ENCODE results near the gene TMCO4.
"Not testable (repeated sequence)": the region's sequence is repeated elsewhere in the genome, so short reads cannot be mapped to it uniquely, and the experiment has no call there.

The TMCO4 gene

DNA sequence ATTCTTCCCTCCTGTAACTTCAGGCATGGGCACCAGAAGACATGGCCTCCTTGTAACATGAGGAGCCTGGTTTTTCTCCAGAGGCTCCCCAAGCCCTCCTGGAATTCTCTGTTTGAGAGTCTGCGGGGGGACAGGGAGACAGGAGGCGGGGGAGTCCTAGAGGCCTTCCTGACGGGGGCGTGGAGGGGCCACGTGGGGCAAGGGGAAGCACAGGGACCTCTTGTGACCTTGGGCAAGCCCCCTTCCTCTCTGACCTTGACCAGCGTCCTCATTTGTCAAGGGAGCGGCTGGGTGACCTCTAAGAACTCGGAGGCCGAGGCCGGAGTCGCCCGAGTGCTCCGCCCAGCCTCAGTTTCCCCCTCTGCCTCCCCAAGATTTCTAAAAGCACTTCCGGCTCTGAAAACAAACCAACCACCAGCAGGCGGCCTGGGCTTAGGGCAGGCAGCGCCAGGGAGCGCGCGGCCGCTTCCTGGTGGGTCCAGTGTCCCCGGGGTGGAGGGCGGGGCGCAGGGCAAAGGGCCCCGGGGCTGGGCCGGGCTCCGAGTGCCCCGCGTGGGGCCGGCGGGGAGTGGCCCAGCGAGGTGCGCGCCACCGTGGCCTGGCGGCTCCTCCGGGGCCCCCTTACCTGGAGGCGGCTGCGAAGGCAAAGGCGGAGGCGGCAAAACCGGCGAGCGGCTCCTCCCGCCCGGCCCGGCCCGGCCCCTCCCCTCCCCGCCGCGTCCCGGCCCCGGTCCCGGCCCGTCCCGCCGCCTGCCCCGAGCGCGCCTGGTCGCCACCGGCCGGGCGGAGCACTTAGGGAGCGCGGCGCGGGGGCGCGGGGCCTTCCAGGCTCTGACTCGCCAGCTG, at the start of gene TMCO4:
Gene TMCO4 (minus strand): TSS at position 687 of the 846 bp plus-strand sequence. CDS start 19,158 bp downstream, outside the sequence.
- peak; percentile 43 to 55 for DNase-seq

DNA sequence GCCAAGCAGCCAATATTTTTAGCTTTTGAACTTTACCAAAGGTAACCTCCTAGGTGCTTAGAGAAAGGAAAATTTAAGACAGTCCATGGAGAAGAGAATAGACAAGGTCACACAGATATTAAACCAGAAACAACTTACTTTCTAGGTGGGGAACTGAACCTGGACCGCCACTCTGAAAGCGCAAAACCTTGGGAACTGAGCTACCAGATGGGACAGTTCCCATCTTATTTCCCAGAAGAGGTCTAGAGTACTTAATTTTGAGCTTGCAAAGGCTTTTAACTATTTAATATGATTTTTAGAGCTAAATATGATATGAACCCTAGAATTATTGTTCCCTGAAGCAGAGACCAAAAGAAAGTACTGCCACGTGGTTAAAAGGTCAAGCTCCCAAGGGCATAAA, 49.6 kb upstream of the TMCO4 start:
- not testable (repeated sequence) for DNase-seq

DNA sequence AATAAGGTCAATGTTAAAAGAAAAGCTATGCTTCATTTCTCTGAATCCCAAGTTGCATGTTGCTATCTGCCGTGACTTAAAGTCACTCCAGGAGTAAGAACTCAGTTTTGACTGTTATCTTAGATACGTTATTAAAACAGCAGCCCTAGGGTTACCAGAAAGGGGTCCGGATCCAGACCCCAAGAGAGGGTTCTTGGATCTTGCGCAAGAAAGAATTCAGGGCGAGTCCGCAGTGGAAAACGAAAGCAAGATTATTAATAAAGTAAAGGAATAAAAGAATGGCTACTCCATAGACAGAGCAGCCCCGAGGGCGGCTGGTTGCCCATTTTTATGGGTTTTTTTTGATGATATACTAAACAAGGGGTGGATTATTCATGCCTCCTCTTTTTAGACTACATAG, 47.6 kb upstream of the TMCO4 start:
- not testable (repeated sequence) for DNase-seq

DNA sequence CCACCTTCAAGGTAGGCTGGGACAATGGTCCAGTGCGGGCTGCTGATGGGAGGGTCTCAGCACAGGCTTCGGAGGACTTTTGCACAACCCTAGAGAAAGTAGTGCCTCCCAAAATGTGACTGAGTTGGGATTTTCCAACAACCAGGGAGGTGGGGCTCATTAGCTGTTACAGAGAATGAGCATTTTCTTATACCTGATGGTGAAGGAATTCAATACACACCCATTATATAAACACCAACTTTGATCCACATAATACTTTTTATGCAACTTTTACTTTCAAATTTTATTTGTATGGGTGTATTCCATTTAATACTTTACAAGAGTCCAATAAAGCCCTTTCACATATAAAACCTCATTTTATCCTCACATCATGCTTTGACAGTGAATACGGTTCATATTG, 46.6 kb upstream of the TMCO4 start:
- no peak for DNase-seq

DNA sequence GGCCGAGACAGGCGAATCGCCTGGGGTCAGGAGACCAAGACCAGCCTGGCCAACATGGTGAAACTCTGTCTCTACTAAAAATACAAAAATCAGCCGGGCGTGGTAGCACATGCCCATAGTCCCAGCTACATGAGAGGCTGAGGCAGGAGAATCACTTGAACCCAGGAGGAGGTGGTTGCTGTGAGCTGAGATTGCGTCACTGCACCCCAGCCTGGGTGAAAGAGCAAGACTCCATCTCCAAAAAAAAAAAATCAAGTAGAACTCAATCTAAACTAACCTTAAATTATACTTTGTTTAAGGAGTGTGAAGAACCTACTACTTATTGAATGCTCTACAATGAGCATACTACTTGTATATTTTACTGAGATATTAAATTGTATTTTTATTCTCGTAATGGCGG, 45.8 kb upstream of the TMCO4 start:
- DNase-seq: no peak

DNA sequence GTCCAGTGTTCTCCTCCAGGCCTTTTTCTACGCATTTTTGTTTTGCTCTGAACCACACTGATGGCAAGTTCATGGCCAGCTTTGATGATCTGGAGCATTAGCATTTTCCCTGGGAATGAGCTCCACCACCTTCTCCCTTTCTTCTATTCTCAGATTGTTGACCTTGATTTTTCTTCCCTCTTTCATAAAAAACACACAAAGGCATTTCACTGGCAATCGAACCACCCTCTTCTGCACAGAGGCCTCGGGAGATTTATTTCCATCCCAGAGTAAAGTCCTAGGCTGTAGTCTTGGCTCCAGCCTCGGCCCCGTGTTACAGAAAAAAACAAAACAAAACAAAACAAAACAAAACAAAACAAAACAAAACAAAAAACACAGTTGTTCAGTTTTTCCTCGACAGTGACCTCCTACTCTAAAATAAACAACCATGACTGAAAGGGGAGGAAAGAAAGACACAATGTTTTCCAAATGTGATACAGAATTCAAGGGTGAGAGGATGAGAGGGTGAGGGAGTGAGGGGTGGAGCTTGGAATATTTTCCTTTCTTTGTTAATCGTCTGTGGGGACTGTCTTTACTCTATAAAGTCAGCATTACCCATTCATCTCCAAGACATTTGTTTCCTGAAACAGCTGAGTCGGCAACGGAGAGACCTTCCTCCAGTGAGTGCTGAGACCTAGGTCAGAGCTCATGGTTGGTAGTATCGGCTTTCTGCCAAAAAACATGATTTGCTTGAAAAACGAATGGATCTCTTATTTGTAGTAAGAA, 45.2 kb upstream of the TMCO4 start:
- no peak for DNase-seq

DNA sequence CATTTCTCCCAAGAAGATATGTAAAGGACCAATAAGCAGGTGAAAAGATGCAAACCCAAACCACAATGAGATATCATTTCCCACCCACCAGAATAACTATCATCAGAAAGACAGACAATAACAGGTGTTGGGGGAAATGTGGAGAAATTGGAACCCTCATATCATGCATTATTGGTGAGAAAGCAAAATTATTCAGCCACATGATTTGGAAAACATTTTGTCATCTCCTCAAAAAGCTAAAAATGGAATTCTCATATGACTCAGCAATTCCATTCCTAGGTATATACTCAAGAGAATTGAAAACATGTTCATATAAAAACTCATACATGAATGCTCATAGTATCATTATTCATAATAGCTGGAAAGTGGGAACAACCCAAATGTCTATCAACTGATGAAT, 40.5 kb upstream of the TMCO4 start:
- DNase-seq: no peak

DNA sequence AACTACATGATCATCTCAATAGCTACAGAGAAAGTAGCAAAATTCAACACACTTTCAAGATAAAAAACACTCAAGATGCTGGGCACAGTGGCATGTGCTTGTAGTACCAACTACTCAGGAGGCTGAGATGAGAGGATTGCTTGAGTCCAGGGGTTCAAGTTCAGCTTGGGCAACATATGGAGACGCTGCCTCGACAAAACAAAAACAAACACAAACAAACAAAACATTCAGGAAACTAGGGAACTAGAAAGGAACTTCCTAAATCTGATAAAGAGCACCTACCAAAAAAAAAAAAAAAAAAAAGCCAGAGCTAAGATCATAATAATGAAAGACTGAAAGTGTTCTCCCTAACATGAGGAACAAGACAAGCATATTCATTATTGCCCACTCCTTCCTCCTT, 38.1 kb upstream of the TMCO4 start:
- DNase-seq: peak; percentile 3 to 13

DNA sequence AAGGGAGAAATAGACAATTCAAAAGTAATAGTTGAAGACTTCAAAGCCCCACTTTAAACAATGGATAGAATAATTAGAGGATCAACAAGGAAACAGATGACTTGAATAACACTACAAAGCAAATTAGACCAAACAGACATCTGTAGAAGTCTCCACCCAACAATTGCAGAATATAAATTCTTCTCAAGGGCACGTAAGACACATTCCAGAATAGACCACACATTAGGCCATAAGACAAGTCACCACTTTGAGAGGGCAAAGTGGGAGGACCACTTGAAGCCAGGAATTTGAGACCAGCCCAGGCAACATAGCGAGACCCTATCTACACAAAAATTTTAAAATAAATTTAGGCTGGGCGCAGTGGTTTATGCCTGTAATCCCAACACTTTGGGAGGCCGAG, 35.9 kb upstream of the TMCO4 start:
- DNase-seq: no peak

DNA sequence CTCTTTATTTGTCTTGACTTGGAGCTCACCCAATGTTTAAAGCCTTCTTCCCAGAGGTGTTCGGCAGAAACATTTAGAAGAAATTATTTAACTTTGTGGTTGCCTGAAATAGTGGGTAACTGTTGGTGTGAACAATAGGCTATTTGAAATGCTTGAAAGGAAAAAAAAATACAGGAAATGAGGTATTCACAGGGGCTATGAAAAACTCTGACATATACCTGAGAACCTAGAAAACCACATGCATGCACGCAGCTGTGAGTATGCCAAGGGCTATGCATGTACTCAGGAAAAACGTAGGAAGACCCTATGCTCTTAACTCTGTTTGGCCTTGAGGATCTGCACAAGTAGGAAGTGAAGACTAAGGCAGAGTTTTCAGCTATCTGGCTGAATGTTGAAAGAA, 31.7 kb upstream of the TMCO4 start:
- no peak for DNase-seq

DNA sequence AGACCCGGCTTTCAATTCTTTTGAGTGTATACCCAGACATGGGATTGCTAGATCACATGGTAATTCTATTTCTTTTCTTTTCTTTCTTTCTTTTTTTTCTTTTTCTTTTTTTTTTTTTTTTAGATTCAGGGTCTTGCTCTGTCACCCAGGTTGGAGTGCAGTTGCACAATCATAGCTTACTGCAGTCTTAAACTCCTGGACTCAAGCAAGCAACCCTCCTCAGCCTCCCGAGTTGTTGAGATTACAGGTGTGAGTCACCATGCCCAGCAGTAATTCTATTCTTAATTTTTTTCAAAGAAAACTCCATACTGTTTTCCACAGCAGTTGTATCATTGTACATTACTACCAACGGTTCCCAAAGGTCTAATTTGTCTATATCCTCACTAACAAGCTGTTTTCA, 28.8 kb upstream of the TMCO4 start:
- no peak for DNase-seq

DNA sequence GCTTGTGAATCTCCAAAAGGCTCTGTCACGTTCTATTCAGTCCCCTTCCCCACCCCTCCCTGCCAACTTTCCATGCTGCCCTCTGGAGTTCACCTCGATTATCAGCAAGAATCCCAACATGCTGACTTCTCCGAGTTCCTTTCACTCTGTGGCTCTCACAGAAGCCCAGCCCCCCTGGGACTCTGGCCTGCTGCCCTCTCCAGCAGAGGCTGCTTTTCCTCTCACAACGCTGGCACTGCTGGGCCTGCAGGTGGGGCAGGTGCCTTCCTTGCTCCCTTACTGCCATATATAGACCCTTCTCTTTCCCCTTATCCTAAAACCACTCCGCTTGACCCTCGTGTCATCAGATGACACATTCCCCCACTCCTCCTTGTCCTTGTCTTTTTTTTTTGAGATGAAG, 25.6 kb upstream of the TMCO4 start:
- no peak for DNase-seq

DNA sequence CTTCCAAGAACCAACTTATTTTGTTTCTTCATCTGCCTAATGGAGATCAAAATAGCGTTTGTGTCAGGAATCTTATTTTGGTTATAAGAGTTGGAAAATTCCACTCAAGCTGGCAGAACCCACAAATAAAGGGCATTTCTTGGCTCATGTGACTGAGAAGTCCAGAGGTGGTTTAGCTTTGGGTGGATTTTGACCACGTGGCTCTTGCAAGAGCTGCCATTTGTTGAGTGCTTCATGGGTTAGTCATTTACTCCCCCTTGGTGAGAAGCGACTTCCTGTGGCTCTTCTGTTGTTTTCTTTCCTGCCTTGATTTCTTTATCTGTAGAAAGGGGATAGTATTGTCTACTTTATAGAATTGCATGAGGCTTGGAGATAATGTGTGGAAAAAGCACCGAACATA, 24.8 kb upstream of the TMCO4 start:
- DNase-seq: no peak

DNA sequence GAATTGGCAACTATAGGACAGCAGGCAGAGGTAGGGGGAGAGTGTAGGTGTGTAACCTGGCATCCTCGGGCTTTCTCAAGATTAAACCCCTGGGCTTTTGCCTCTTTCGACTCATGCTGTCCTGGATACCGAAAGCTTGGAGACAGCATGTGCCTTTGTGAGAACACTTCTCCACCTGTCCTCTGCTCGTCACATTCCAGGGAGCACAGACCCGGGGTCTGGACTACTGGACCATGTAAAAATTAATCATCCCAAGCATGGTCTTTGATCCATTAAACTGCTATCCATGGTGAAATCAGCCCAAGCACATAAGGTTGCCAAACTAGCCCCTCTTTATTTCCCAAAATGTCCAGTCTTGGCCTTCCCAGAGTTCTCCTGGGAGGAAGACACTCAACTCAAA, 24.3 kb upstream of the TMCO4 start:
- DNase-seq: no peak

DNA sequence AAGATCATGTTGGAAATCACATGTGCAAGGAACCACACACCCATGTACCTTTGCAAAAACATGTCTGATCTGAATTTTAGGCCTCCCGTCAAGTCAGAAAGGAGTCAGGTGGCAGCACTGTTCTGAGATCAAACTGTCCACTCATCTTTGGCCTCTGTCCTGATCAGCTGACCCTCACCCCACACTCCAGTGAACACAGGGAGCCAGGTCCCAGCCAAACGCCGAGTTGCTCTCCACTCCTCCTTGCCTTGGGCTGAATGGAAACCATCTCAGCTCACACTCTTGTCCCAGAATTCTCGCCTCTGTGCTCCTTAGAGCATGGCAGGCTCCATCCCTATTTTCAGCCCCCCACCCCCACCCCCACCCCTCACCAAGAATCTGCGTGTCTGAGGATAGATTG, 20.0 kb upstream of the TMCO4 start:
- no peak for DNase-seq

DNA sequence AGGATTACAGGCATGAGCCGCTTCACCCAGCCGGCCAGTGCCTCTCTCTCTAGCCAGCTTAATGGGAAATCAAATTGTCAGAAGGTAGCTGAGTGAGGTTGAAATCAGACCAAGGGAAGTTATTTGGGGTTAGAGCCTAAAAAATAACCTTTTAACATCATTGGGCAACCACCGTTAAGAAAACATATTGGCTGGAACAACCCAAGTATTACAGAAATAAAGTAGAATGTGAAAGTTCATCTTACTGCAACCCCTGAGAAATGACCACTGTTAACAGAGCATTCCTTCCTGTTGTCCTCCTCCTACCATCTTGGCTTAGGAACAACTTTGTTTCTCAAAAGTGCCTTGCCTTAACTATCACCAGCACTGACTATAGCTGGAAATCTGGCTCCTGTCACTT, 18.6 kb upstream of the TMCO4 start:
- no peak for DNase-seq

DNA sequence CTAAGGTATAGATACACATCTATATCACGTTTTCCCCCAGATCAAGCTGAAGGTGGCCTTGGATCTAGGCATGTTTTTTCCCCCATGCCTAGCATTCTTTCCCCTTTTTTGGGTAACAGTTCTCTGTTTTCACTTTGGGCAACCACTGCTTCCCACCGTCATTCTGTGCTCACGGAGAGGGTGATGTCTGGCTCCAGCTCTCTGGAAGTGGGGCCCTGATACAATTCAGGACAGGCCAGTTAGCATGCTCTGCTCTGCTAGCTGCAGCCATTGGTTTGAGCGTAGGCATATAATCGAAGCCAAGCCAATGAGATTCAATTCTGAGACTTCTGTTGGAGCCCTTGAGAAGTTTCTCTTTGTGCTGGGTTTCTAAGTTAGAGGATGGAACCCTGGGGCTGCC, 17.4 kb upstream of the TMCO4 start:
- no peak for DNase-seq

DNA sequence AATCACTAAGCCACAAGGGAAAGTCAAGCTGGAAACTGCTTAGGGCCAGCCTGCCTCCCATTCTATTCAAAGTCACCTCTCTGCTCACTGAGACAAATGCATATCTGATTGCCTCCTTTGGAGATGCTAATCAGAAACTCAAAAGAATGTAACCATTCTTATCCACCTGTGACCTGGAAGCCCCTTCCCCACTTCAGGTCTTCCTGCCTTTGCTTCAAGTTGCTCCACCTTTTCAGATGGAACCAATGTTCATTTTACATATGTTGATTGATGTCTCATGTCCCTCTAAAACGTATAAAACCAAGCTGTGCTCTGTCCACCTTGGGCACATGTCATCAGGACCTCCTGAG, 17.0 kb upstream of the TMCO4 start:
- not testable (repeated sequence) for DNase-seq

DNA sequence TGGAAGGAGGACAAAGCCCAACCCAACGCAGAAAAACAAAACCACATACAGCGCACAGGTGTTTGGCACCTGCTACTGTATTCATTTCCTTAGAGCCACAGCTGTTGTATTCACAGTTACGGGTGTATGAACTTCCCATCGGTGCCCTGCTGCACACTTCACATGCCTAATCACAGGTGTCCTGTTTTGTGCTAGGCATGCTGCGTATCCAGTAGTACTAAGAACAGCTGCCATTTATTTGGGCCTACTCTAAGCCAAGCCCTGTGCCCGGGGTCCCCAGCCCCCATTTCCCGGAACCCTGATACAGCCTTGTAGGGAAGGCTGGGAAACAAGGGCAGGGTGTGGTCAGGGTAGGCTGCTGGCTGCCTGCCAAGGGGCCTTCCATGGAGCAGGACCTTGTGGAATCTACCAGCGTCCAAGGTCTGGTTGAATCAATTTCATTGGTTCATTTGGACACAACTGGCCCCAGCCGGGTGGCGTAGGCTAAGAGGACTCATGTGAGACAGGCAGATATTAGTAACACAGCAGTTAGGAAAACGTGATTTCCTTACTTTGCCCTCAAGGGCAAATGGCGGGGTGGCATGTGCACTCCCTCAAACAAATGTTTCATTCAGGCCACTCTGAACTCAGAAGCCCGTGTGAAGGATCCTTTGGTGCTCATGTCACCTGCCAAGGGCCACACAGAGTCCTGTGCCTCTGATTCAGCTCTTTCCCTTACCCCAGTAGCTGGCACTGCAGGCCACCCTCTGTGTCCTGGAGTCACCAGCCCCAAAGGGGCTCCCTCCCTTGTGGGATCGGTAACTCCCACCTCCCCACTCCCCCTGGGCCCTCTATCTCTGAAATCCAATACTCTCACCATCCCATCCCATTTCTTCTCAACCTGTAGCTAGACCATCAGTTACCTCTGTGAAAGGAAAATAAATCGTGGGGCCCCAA, 16.4 kb upstream of the TMCO4 start:
- no peak for DNase-seq

DNA sequence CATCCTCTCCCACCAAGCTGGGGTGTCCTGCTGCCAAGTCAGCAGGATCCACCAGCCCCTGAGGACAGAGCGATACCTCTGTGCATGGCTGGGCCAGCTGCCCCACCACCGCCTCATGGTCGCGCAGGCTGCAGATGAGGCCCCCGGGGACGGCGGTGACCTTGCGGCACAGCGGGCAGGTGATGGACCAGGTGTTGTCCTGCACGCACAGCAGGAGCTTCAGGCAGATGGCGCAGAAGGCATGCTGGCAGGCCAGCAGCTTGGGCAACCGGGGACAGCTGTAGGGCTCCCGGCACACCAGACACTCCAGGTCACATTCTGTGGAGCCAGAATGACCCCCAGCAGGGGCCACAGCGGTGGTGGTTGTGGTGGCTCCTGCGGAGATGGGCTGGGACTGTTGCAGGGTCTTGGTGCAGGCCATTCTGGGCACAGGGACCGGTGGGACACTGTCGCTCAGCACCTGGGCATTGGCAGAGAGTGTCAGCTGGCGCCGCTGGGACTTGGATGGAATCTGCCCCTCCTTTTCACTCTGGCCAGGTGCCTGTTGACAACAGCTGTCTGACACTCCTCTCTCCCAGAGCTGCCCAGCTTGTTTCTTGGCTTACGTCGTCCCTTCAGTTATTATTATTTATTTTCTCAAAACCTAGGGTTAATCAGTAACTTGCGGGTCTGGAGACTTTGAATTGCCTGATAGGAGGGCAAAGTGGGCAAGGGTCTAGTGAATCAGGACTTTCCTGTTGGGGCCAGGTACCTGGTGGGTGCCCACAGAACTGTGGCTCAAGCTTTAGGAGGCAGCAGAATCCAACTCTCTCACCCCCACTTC, 15.2 kb upstream of the TMCO4 start, which contains the start of gene RNF186:
Gene RNF186 (minus strand): TSS at position 603 of the 823 bp plus-strand sequence. CDS start 182 bp downstream, at position 421.
- DNase-seq: no peak

DNA sequence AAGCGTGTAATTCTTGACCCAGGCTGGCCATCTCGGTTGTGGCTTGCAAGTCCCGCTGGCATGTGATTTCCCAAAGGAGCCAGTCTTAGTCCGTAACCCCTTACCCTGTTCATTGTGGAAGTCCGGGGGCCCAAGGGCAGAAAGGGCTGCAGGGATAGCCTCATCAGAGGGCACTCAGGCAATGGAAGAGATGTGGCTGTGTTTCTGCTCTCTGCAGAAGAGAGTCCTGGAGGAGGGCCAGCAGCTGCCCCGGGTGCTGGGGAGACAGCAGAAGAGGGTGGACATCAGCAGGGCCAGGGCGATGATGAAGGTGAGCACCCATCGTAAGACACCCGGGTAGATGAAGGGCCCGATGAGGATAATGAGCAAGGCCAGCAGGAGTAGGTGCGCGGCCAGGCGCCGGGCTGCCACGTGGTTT, 14.5 kb upstream of the TMCO4 start:
- DNase-seq: no peak

DNA sequence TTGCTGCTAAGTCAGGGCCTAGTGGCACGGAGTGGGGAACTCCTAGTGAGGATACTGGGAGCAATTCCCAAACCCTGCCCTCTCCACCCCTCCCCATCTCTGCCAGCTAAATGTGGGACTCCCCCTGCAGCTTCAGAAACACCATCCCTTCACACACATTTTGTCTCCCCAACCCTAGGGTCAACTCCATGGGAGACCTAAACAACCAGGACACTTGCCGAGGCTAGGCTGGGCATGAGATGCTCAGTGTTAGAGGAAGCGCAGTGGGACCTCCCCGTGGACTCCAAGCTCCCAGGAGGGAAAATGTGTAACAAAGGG, 13.9 kb upstream of the TMCO4 start:
- no peak for DNase-seq

Data from inflammatory macrophage treated with lipopolysaccharide for 1 hour (primary cell).